ENCODE data around the gene CD47. TPM values are rescaled to one million over a fixed set of nuclear protein-coding genes. Genes with fewer than 3 reads are reported as not detected.

Gene CD47
- total and polyA plus RNA-seq, 10 of the 15 experiments (the other 5 are each of a cell fraction or from before 2014, with no cell fraction given), result 22.9 to 175 (median 81.1) TPM

DNA sequence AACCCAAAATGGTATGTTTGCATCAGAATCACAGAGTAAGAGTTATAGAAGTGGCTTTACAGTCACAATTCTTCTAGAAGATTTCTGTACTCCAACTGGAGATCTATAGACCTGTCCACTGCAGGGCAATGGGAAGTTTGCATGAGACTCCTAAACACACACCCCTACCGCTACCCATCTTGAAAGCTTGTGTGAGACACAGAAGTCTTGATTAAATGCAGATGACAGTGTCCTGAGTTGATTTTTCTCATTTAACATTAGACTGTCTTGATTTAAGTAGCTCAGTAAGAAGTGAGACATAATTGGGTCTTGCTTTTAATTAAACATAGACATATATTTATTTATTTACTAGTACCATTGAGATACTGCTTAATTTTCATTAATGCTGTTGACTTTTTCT, 54.4 kb downstream of the CD47 start (continued):
- no peak for TF ChIP-seq BHLHE40 (IDR thresholded peaks at IDR 0.05; ENCODE audit: borderline replicate concordance in 1 of 2, low read depth in 2 of 2, low read length in 1 of 2)

DNA sequence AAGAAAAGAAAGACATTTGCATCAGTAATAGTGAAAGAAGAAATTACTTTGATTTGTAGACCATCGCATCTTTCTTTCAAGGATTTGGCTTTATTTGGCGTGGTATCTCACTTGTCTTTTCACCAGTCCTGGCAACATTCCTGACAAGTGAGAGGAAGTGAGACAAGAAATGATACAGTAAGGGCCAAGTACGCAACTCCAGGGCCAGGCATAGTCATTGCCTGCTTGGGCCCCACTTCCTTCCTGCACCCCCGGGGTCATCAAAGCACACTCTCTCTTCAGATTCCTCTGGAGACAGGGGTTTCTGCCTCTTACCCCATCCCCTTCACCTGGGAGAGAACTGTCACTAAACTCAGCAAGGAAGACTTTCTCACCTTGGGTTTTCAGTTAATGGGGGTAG, 55.1 kb downstream of the CD47 start:
- H3K9ac ChIP-seq (ENCODE audit: control insufficient read depth, insufficient read depth, low read length), result no peak overlapping the region

DNA sequence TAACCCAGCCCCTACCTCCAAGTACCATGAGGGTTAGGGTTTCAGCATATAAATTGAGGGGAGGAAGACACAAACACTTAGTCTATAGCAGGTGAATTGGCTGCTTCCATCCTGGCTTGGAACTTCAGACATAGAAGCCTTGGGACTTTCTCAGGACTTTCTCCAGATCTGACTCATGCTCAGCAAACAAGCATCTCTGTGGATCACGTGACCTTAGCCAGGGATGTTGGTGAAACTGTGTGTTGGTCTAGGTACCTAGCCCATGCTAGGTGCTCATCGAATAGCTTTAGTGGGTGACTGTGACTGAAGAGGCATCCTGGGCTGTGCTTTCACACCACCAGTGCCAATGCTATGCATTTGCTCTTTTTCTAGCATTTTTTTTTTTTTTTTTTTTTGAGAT, 58.9 kb downstream of the CD47 start:
- DNase-seq (ENCODE audit: low read depth, low spot score) (no peak), FAIRE-seq (no peak), ATAC-seq (no peak)
- Histone ChIP-seq H3K4me1 (ENCODE audit: control insufficient read depth, insufficient read depth, low read length) (peaks cover 6% of the 10 kb centered on the region), H3K79me2 (ENCODE audit: control insufficient read depth, insufficient read depth, low read length) (no peaks in the 10 kb centered on the region), H3K9me3 (replicated peaks; ENCODE audit: control insufficient read depth, insufficient read depth, low read length) (no peaks in the 10 kb centered on the region; the same call in 2 of the 3 replicates), H3K27me3 (replicated peaks in 1 of 2; ENCODE audit: control insufficient read depth in 2 of 2, insufficient read depth in 2 of 2, low read length in 1 of 2) (no peaks in the 10 kb centered on the region), H3K9ac (ENCODE audit: control insufficient read depth, insufficient read depth, low read length) (no peak overlapping the region), H3K27ac (ENCODE audit: control insufficient read depth, insufficient read depth) (no peak overlapping the region), H3K4me2 (ENCODE audit: control insufficient read depth, insufficient read depth) (no peak overlapping the region), H3K36me3 (ENCODE audit: control insufficient read depth in 2 of 2, insufficient read depth in 2 of 2, low read length in 1 of 2) (no peaks in the 10 kb centered on the region; a peak in 2 of 4 replicates), H4K20me1 (ENCODE audit: control insufficient read depth, insufficient read depth) (no peaks in the 10 kb centered on the region), H3K4me3 (no peak overlapping the region), H2AFZ (ENCODE audit: control insufficient read depth, low read depth, low read length) (no peak overlapping the region)
- 92% methylated on average over 2 of the region's 2 CpGs for WGBS (ENCODE audit: insufficient coverage, insufficient replicate concordance, low lambda C conversion rate, missing lambda C conversion rate)
- ChIA-PET RAD21 (ENCODE audit: unreplicated experiment) (no interaction called here), CTCF (no interaction called here), SMC1A (ENCODE audit: uncharacterized antibody, unreplicated experiment) (no interaction called here), POLR2A (no interaction called here)
- intact Hi-C loops (cut with micrococcal nuclease; ENCODE audit: unreplicated experiment), result no loop called here
- in situ Hi-C loops (cut with MboI), result no loop called here
- BruUV-seq (replicated peaks), result no TSS peak
- no peak for TF ChIP-seq ZNF622 (IDR thresholded peaks at IDR 0.05)
- TF ChIP-seq SPI1 (IDR thresholded peaks at IDR 0.05; ENCODE audit: borderline replicate concordance, insufficient read depth, low read depth, low read length), result no peak
- no peak for TF ChIP-seq RCOR1 (conservative IDR thresholded peaks at IDR 0.05; ENCODE audit: low read depth, low read length)
- TF ChIP-seq ZNF207 (IDR thresholded peaks at IDR 0.05; ENCODE audit: borderline replicate concordance), result no peak
- no peak for TF ChIP-seq CBFB (IDR thresholded peaks at IDR 0.05; ENCODE audit: low read depth)
- no peak for TF ChIP-seq RBBP5 (conservative IDR thresholded peaks at IDR 0.05)
- TF ChIP-seq CREB1 (IDR thresholded peaks at IDR 0.05; ENCODE audit: low read depth), result no peak
- no peak for TF ChIP-seq POLR2A (IDR thresholded peaks at IDR 0.05; ENCODE audit: low read depth, low read length)
- no peak for TF ChIP-seq NR2F1 (conservative IDR thresholded peaks at IDR 0.05)
- no peak for TF ChIP-seq SUZ12 (IDR thresholded peaks at IDR 0.05; ENCODE audit: unreplicated experiment)
- TF ChIP-seq, protein P1, sequence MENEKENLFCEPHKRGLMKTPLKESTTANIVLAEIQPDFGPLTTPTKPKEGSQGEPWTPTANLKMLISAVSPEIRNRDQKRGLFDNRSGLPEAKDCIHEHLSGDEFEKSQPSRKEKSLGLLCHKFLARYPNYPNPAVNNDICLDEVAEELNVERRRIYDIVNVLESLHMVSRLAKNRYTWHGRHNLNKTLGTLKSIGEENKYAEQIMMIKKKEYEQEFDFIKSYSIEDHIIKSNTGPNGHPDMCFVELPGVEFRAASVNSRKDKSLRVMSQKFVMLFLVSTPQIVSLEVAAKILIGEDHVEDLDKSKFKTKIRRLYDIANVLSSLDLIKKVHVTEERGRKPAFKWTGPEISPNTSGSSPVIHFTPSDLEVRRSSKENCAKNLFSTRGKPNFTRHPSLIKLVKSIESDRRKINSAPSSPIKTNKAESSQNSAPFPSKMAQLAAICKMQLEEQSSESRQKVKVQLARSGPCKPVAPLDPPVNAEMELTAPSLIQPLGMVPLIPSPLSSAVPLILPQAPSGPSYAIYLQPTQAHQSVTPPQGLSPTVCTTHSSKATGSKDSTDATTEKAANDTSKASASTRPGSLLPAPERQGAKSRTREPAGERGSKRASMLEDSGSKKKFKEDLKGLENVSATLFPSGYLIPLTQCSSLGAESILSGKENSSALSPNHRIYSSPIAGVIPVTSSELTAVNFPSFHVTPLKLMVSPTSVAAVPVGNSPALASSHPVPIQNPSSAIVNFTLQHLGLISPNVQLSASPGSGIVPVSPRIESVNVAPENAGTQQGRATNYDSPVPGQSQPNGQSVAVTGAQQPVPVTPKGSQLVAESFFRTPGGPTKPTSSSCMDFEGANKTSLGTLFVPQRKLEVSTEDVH (IDR thresholded peaks at IDR 0.05; ENCODE audit: low read depth, partially characterized antibody), result no peak
- no peak for TF ChIP-seq CHD4 (IDR thresholded peaks at IDR 0.05)

More for the DNA sequence above, 55.1 kb downstream of the CD47 start:
- Histone ChIP-seq H3K9me3 (replicated peaks; ENCODE audit: control insufficient read depth, insufficient read depth, low read length) (no peaks in the 10 kb centered on the region), H2AFZ (ENCODE audit: control insufficient read depth, low read depth, low read length) (no peak overlapping the region), H3K4me3 (no peak overlapping the region), H3K79me2 (ENCODE audit: control insufficient read depth, insufficient read depth, low read length) (no peaks in the 10 kb centered on the region), H3K36me3 (ENCODE audit: control insufficient read depth in 2 of 2, insufficient read depth in 2 of 2, low read length in 1 of 2) (peaks cover 2 to 7% of the 10 kb centered on the region in 2 experiments; a peak in 2 of 4 replicates), H4K20me1 (ENCODE audit: control insufficient read depth, insufficient read depth) (no peaks in the 10 kb centered on the region), H3K4me2 (ENCODE audit: control insufficient read depth, insufficient read depth) (no peak overlapping the region), H3K4me1 (ENCODE audit: control insufficient read depth, insufficient read depth, low read length) (peaks cover 12% of the 10 kb centered on the region), H3K27me3 (replicated peaks in 1 of 2; ENCODE audit: control insufficient read depth in 2 of 2, insufficient read depth in 2 of 2, low read length in 1 of 2) (no peaks in the 10 kb centered on the region), H3K27ac (ENCODE audit: control insufficient read depth, insufficient read depth) (no peak overlapping the region)
- ATAC-seq (peak; percentile 15; the same call in 1 of the 3 replicates), FAIRE-seq (no peak), DNase-seq (ENCODE audit: low read depth, low spot score) (no peak)
- intact Hi-C loops (cut with micrococcal nuclease; ENCODE audit: unreplicated experiment), result no loop called here
- TF ChIP-seq SPI1 (IDR thresholded peaks at IDR 0.05; ENCODE audit: borderline replicate concordance, insufficient read depth, low read depth, low read length), result peak; percentile 51; the same call in 1 of the 2 replicates
- TF ChIP-seq ETV6 (conservative IDR thresholded peaks at IDR 0.05 in 1 of 2, IDR thresholded peaks at IDR 0.05 in 1 of 2; ENCODE audit: borderline replicate concordance in 1 of 2, low read depth in 1 of 2), result peak in 1 of 2 experiments; percentile 55; a peak in 1 of 4 replicates
- no peak for TF ChIP-seq ZSCAN29 (IDR thresholded peaks at IDR 0.05)
- ChIA-PET CTCF (no interaction called here), RAD21 (ENCODE audit: unreplicated experiment) (no interaction called here), SMC1A (ENCODE audit: uncharacterized antibody, unreplicated experiment) (interaction anchor here (0.6 to 1.1 kb wide), 2 partner anchors 9 to 54 kb away, joined by 3 to 5 read pairs; no protein-coding TSS in a partner anchor), POLR2A (no interaction called here)
- in situ Hi-C loops (cut with MboI), result no loop called here
- WGBS (ENCODE audit: insufficient coverage, insufficient replicate concordance, low lambda C conversion rate, missing lambda C conversion rate), result 64% methylated on average over 4 of the region's 4 CpGs
- no TSS peak for BruUV-seq (replicated peaks)
